Neutrophil (primary cell): ENCODE data around the gene PARD3.

Experiments
- H3K27ac ChIP-seq: fragments of 200-600 bp; sonication (generic); 2 replicates; pipeline ENCODE4 v1.5.1; 2016; ENCODE audit warnings: mild to moderate bottlenecking, moderate library complexity
- H3K27me3 ChIP-seq: fragments of 200-600 bp; sonication (generic); 2 replicates; pipeline ENCODE4 v1.6.0; 2016; ENCODE audit warnings: mild to moderate bottlenecking
- H3K36me3 ChIP-seq: fragments of 200-600 bp; sonication (generic); 2 replicates; pipeline ENCODE4 v1.5.1; 2017
- H3K4me1 ChIP-seq, 2 experiments: fragments of 200-600 bp in 1 of 2; sonication (generic) in 1 of 2; 1 replicate in 1 of 2; 2 replicates in 1 of 2; pipeline versions ENCODE4 v1.5.1 to v1.6.1; 2013 to 2016; ENCODE audit warnings: low read depth in 1 of 2, low read length in 1 of 2, mild to moderate bottlenecking in 1 of 2, moderate library complexity in 1 of 2; ENCODE audit not compliant: control insufficient read depth in 1 of 2, insufficient read depth in 1 of 2
- H3K4me3 ChIP-seq, 2 experiments: fragments of 200-600 bp in 1 of 2; sonication (generic) in 1 of 2; 1 replicate in 1 of 2; 2 replicates in 1 of 2; pipeline ENCODE4 v1.5.1; 2013 to 2016; ENCODE audit warnings: low read depth in 1 of 2, low read length in 1 of 2, mild to moderate bottlenecking in 1 of 2, moderate library complexity in 1 of 2
- H3K9me3 ChIP-seq: fragments of 200-600 bp; sonication (generic); 2 replicates; pipeline ENCODE4 v1.5.1; 2016
- TF ChIP-seq, protein P1 (sequence below): fragments of 200-600 bp; sonication (generic); IDR thresholded peaks from 2 replicates; pipeline ENCODE4 v1.5.1; 2016; ENCODE audit warnings: antibody characterized with exemption

Gene PARD3

DNA sequence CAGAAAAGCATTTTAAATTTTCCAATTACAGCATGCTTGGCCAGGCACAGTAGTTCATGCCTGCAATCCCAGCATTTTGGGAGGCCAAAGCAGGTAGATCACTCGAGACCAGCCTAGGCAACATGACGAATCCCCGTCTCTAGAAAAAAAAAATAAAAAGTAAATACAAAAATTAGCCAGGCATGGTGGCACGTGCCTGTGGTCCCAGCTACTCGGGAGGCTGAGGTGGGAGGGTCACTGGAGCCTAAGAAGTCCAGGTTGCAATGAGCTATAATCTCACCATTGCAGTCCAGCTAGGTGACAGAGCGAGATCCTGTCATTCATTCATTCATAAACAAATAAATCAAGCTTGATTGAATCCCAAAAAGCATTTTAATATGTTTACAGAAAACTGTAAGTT is 234.9 kb downstream of the PARD3 start:
- Histone ChIP-seq H3K9me3 (no peaks in the 10 kb centered on the region), H3K4me1 (no peaks in the 10 kb centered on the region), H3K27ac (no peak overlapping the region), H3K4me3 (no peak overlapping the region), H3K27me3 (no peaks in the 10 kb centered on the region), H3K36me3 (no peaks in the 10 kb centered on the region)
- TF ChIP-seq, protein P1, sequence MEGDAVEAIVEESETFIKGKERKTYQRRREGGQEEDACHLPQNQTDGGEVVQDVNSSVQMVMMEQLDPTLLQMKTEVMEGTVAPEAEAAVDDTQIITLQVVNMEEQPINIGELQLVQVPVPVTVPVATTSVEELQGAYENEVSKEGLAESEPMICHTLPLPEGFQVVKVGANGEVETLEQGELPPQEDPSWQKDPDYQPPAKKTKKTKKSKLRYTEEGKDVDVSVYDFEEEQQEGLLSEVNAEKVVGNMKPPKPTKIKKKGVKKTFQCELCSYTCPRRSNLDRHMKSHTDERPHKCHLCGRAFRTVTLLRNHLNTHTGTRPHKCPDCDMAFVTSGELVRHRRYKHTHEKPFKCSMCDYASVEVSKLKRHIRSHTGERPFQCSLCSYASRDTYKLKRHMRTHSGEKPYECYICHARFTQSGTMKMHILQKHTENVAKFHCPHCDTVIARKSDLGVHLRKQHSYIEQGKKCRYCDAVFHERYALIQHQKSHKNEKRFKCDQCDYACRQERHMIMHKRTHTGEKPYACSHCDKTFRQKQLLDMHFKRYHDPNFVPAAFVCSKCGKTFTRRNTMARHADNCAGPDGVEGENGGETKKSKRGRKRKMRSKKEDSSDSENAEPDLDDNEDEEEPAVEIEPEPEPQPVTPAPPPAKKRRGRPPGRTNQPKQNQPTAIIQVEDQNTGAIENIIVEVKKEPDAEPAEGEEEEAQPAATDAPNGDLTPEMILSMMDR: no peak

DNA sequence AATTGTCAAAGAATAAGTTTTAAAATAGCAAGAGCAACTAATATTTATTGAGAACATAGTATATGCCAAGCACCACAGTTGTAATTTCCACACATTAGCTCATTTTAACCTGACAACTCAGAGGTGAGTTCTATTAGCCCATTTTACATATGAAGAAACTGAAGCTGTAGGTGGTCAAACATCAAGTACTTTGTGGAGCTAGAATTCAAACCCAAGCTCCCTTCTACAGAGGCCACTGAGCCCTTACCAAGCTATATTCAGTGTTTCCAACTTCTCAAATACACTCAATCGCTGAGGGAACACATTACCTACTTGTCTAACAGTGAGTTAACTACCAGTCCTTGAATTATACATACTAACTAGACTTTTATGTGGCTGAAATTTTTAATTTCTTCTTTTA is 236.6 kb downstream of the PARD3 start:
- TF ChIP-seq, protein P1: no peak
- Histone ChIP-seq H3K27ac (no peak overlapping the region), H3K4me1 (no peaks in the 10 kb centered on the region), H3K36me3 (no peaks in the 10 kb centered on the region), H3K4me3 (no peak overlapping the region), H3K9me3 (no peaks in the 10 kb centered on the region), H3K27me3 (no peaks in the 10 kb centered on the region)

DNA sequence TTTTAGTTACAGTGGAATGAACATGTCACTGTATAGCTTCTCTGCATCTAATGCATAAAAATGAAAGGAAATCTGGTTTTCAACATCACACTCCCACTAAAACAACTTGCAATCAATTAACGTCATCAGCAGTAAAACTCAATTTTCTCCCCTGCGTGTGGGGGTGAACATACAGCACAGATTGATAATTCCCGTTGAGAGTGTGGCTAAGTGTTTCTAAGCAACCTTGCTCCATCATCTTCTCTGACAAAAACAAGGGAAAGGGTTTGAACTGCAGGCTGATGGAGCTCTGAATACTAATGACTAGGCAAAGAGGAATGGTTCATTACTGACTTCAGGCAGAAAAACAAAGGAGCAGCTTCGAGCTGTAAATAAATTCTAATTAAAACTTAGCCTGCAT is 238.3 kb downstream of the PARD3 start:
- Histone ChIP-seq H3K4me3 (no peak overlapping the region), H3K36me3 (no peaks in the 10 kb centered on the region), H3K27ac (no peak overlapping the region), H3K4me1 (no peaks in the 10 kb centered on the region), H3K9me3 (no peaks in the 10 kb centered on the region), H3K27me3 (no peaks in the 10 kb centered on the region)
- TF ChIP-seq, protein P1: no peak

DNA sequence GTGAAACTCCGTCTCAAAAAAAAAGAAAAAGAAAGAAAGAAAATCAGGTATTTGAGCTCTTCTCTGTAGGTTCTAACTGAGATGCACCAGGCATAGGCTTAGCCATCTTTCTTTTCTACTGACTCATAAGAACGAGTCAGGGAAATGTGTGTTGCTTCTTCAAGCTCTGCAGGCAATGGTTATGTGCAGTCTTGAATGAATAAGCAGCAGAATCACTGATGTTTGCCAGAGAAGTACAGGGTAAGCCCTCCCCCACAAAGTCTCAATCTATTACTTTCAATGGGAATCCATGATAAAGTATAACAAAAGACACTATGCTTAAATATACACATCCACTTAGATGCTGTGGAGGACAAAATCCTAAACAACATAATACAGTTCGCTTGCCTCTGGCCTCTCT is 239.2 kb downstream of the PARD3 start:
- no peaks in the 10 kb centered on the region for H3K4me1 ChIP-seq
- H3K9me3 ChIP-seq: no peaks in the 10 kb centered on the region
- H3K4me3 ChIP-seq: no peak overlapping the region
- TF ChIP-seq, protein P1: no peak
- no peaks in the 10 kb centered on the region for H3K27me3 ChIP-seq
- H3K36me3 ChIP-seq: no peaks in the 10 kb centered on the region
- H3K27ac ChIP-seq: no peak overlapping the region

DNA sequence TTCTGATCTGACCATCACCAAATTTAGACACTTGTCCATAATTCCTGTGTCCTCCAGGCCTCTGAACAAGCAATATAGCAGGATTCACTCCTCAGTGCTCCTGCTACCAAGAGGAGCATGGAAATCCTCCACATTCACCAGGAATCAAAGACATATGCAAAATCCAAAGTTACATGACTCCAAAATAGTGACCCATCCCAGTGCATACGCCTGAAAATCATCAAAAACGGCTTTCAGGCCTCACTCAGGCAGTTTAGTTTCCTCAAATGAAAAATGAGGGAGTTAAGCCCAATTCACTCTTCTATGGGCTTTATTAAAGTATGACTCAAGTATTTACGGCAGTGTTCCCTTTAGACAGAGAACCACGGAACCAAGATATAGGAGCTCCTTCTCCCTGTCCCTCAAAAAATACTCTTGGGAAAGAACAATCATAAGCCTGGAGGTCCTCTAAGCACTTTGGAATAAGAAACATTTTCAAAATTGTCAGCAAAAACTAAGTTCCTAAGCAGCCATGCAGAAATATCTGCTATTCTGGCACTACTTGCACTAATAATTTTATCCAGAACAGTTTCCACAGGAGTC is 240.7 kb downstream of the PARD3 start:
- Histone ChIP-seq H3K36me3 (no peaks in the 10 kb centered on the region), H3K27me3 (no peaks in the 10 kb centered on the region), H3K4me3 (no peak overlapping the region), H3K27ac (no peak overlapping the region), H3K9me3 (no peaks in the 10 kb centered on the region), H3K4me1 (no peaks in the 10 kb centered on the region)
- TF ChIP-seq, protein P1: no peak

DNA sequence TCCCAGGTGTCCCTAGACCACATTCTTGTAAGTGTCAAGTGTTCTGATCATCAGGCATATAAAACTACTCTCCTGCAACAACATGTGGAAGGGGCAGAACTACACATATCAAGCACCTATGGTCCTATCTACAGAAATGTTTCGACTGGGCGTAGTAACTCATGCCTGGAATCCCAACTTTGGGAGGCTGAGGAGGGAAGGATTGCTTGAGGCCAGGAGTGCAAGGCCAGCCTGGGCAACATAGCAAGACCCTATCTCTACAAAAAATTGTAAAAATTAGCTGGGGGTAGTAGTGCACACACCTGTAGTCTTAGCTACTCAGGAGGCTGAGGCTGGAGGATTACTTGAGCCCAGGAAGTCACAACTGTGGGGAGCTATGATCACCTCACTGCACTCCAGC is 244.2 kb downstream of the PARD3 start:
- Histone ChIP-seq H3K4me3 (no peak overlapping the region), H3K27me3 (no peaks in the 10 kb centered on the region), H3K4me1 (no peaks in the 10 kb centered on the region), H3K36me3 (no peaks in the 10 kb centered on the region), H3K9me3 (no peaks in the 10 kb centered on the region), H3K27ac (no peak overlapping the region)
- TF ChIP-seq, protein P1: no peak
